GM21576 (cell line): ENCODE results near the gene CELSR3.

Source experiments
- ATAC-seq: cut with Tn5 transposase; IDR thresholded peaks from one replicate; pipeline ENCODE4 v1.9.1; 2021; ENCODE audit warnings: mild to moderate bottlenecking, moderate library complexity; ENCODE audit not compliant: unreplicated experiment

CELSR3 gene

DNA sequence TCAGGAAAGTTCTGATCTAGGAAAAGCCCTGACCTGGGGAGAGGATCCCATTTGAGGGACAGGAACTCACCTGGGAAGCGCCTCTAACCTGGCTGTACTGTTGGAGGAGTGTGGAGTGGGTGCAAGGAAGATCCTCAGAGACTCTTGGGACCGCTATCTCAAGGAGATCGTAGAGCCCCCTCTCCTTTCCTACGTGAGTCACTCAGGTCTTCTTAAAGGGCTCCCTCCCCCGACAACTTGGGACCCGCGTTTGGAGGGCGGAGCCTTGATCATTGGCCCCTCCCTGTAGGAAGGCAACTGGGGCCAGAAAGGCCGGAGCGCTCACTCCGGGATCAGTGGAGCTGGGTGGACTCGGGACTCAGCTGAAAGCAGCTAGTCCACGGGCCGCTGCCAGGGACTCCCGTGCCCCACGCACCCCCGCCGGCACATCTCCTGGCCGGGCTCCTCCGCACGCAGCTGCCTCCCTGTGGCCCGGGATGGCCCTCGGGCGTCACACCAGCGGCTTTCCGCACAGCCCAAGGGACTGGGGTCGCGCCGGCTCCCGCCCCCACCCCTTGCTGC lies 27.9 kb downstream of the CELSR3 start:
- no peak for ATAC-seq

DNA sequence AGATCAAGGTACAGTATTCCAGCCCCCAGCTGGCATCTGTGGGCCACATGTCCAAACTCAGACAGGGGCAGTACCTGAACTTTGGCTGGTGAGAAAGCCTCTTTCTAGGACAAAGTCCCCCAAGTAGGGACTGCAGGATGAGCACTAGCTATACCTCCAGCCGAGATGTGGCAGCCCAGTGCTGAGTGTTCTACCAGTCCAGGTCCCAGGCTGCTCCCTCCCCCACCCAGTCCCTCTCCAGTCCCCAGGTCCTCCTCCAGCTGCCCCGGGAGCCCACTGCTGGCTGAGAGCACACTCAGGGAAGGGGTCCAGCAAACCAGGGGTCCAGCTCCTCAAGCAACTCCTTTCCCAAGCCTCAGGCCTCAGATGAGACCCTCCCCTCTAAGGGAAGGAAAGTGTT lies 28.9 kb downstream of the CELSR3 start:
- no peak for ATAC-seq

DNA sequence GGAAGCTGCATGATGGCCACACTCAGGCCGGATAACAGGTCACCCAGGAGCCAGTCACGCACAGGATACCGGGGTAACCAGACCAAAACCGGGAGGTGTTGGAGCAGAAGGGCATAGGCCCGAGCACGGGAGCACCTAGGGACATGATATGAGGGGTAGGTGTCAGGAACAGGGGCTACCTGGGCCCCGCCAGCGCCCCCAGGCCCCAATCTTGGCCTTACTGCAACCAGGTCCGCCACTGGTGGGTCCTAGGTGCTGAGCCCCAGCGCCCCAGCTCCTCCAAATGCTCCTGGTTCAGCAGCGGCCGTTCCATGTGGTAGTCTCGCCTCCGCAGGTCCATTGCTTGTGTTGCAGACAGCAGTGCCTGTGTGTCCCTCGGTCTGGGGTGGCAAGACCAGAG lies 29.4 kb downstream of the CELSR3 start:
- no peak for ATAC-seq

DNA sequence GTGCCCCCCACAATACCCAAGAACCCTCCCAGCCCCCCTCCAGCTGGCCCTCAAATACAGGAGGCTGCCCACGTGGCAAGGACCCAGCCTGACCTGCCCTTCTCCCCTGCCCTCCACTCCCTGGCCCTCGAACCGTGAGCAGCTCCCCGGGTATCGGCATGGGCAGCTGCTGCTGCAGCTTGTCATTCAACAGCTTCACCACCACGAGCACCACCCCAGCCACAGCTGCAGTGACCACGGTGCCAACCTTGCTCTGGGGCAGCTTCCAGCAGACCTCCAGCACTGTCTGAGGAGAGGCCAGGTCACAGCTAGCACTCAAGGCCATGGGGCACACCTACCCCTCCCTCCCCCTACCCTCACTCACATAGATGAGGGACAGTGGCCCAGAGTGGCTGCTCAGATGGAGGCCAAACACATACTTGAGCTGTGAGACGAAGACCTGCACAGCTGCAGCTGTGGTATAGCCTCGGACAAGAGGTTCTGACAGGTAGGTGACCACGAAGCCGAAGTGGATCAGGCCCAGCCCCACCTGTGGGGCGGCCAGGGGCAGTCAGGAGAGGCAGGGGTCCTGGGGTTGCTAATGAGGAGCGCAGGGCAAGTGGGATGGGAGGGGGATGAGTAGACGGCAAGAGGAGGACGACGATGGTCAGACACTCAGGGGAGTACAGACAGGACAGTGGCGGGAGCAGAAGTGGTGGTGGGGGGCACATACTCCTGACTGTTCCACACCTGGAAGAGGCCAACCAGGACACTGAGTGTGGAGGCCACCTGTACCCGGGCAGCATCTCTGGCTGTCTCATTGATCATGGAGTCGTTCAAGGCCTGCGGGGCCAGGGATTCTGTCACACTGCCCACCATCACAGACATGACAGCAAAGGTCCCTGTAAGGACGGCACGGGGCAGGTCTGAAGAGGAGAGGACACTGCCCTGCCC lies 30.9 kb downstream of the CELSR3 start:
- ATAC-seq: no peak

DNA sequence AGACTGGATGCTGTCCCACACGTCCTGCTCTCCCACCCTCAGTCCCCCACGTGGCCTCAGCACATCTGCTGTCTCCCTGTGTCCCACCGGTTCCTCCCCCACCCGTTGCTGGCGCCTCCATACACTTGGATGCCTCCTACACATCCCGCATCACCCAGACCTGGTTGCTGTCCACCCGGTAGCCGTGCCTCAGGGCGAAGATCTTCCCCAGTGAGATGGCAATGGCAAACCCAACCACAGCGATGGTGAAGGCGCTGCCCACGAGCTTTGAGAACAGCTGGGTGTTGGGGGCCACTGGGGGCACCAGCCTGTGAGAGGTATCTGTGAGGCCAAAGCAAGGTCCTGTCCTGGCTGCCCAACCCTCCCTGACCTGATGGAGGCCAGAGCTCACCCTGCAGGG lies 31.9 kb downstream of the CELSR3 start:
- no peak for ATAC-seq

DNA sequence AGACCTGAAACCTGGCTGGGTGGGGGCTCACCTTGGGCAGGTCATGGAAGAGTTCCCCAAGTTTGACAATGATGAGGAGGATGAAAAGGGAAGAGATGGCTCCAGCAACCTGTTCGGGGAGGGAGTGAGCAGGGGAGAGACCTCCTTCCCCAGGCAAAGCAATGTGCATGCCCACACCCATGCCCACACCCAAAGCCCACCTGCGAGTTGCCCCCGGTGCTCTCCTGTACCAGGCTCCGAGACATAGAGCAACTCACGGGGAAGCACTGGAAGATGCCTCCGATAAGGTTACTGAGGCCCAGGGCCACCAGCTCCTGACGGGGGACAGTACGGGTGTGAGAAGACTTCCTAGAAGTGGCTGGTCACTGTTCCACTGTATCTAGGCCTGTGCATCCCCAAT lies 32.3 kb downstream of the CELSR3 start:
- no peak for ATAC-seq

DNA sequence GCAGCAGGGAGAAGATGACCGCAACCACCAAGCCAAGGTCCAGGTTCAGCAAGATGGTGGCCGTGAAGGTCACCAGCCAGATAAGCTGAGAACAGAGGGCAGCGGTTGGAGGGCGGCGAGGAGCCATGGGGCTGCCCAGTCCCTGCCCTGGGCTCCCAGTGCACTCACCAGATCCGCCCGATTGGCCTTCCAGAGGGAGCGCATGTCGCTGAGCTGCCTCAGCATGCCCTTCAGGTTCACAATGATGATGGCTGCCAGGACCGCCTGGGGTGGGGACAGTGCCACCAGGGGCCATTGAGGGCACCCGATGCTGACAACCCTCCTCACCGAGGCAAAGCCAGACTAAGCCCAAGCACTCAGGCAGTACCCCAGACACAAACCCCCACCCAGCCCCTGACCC lies 32.8 kb downstream of the CELSR3 start:
- ATAC-seq: no peak

DNA sequence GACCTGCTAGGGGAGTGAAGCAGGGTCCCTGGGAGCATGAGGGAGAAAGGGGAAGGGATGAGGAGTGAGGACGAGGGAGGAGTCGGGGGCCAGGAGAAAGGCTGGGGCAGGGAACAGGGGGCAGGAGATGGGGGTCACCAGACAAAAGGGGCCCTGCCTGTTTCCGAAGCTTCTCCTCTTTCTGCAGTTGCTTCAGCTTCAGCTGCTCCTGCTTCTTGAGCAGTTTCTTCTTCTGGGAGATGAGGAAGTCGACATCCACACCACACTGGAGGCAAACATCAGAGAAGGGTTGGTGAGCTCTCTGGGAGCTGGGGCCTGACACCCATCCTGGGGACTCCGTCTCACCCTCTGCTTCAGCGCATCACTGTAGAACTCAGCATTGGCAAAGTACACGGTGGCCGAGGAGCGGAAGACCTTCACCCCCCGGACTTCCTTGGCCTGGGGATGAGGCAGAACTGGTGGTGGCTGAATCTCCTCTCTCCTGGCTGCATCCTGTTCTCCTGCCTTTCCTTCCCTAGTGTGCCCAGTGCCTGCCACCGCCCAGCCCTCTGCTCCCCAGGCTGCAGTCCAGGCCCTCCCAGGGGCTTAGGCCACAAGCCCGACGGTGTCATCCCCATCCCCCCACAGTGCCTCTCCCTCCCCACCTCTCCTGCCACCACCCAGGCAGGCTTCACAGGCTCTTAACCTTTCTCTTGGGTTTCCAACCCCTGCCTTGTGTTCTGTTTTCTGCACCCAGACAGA lies 34.2 kb downstream of the CELSR3 start:
- ATAC-seq: no peak

DNA sequence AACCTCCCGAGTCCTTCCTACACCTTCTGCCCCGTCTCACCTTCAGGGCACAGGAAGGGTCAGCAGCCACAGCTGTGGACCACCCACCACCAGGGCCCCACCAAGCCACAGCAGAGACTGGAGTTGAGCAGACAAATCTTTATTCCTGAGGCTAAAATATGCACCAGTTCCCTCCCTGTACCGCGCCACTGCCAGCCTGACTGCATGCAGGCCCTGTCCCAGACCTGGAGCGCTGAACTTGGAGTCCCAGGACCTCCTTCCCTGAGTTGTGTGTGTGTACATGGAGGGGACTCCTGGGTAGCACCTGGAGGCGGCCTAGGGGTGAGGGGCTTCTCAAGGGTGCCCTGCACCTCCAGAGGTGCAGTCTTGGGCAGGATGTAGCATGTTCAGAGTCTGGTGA lies 37.1 kb downstream of the CELSR3 start:
- no peak for ATAC-seq

DNA sequence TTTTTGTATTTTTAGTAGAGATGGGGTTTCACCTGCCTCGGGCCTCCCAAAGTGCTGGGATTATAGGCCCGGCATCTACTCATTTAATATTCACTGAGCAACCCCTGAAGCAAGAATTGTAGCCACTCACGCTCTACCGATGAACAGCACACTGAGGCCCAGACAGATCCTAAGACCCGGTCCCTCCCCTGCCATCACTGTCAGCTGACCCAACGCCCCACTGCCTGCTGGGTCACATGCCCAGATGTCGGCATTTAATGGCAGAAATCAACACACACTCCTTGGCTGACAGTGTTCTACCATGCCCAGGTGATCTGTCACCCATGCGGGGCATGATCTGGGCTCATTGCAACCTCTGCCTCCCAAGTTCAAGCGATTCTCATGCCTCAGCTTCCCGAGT lies 37.9 kb downstream of the CELSR3 start:
- ATAC-seq: no peak

DNA sequence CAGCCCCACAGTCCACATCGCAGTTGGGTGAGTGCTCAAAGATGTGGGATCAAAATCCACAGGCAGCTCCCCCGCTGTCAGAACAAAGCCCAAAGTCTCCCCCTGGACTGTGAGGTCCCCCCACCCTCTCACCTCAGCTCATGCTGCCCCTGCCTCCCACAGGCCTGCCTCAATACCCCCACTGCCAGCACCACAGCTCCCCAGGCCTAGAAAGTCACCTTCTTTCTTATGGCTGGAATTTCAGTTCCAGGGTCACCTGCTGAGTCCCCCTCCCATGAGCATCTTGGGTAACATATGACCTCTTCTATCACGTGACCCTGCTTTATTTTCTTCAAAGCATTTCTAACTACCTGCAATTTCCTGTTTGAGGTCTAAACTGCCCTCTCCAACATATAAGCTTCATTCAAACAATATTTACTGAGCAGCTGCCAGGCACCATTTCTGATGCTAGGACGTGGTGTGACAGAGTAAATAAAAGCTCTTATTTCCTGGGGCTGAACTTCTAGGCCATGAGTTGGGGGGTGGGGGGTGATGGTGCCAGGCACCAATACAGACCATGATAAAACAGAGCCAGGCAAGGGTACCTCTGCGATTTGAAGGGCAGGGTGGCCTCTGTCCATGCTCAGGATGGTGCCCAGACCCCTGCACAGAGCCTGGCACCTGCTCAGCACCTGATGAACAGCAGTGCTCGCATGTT lies 38.7 kb downstream of the CELSR3 start:
- ATAC-seq: no peak

DNA sequence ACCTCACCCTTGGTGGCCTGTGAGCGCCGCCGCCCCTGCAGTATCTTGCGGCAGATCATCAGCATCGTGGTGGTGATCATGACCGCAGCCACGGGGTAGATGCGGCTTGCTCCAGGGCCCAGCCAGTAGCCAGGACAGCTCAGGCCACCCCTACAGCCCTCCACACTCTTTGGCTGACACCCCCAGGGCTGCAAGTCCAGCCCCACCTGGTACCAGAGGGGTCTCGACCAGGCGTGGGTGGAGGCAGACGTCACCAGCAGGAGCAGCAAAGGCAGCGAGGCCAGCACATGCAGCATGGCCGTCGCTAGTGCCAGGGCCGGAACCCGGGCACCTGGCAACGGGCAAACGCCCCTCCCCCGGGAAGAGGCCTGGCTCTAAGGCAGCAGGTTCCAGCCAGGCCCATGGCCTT lies 41.2 kb downstream of the CELSR3 start, which contains the start of gene TMEM89:
TMEM89 (minus strand) TSS at position 309 of the 409 bp plus-strand sequence; CDS start at position 296, 13 bp downstream.
- no peak for ATAC-seq

DNA sequence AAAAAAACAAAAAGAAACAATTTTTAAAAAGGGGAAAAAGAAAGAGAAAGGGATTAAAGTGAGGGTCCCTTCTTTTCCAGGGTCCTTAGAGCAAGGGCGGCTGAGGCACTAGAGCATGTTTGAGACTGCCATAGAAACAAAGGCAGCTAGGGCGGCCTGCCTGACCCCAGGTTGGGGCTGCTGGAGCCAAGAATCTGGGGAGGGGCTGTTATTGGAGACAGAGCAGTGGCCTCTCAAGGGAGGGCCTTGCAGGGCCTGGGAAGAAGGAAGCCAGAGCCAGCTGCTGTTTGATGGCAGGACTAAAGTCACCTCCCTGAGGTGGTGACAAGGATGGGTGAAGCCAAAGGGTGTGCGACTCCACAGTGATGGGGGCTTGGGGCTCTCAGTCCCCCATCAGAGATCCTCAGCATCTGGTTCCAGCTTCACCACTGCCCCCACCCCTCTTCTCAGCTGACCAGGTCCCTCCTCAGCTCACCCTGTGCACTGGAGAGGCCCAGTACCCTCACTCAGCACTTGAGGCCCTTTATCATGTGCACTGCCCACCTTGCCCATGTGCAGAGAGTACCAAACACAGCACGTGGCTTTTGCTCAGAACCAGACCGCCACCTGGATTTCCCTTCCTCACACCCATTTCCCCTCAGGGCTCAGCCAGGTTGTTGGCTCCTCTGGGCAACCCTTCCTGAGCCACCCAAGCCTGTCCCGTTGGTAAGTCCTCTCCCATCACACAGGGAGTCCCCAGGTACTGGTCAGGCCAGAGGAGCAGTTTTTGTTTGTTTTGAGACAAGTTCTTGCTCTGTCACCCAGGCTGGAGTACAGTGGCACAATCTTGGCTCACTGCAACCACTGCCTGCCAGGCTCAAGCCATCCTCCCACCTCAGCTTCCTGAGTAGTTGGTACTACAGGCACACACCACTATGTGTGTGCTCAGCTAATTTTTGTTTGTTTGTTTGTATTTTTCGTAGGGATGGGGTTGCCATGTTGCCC lies 42.9 kb downstream of the CELSR3 start:
- ATAC-seq: no peak

DNA sequence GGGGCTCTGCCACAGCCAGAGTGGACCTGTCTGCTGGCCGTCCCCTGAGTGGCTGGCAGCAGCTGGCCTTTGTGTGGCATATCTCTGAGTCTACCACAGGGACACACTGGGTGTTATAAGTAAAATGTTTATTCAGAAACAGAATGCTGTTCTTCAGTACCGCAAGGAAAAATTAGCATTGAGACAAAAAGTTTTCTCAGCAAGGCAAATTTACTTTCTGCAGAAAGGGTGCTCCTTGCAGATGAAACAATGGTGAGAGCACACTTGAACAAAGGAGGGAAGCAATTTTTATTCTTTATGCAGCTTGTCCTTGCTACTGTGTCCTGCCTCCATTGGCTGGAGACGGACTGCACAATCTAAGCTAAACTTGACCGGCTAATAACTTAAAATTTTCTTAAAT lies 45.1 kb downstream of the CELSR3 start:
- ATAC-seq: no peak

DNA sequence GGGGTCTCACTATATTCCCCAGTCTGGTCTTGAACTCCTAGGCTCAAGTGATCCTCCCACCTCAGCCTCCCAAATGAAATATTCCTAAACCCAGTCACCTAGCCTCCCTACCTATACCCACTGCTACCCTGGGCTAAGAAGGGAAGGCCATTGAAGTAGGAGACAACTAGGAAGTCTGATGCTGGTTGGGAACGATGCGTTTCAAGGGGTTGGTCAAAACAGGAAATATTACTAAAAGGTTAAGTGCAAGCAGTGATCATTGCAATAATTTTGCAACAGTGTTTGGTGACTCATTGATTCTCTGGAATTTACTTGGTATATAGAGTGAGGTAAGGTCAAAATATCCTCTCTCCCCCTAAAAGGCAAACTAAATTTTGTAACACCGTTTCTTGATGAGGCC lies 48.6 kb downstream of the CELSR3 start:
- no peak for ATAC-seq

DNA sequence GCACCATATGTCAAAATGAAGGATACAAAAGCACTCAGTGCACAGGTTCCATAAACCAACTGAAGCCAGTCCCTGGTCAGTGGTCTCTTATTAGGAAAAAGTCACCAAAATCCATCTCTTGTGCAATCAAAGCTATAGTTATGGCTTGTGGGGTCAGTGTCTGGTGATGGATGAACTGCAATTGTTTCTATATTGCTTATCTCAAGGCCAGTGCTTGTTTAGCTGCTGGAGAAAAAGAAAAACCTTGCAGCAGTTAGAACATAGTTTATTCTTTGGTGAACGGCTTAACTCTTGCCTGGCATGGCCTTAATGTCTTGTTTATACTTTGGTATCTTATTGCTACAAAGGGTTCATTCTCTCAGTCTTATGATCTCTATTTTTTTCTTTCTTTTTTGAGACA lies 50.4 kb downstream of the CELSR3 start:
- ATAC-seq: no peak

DNA sequence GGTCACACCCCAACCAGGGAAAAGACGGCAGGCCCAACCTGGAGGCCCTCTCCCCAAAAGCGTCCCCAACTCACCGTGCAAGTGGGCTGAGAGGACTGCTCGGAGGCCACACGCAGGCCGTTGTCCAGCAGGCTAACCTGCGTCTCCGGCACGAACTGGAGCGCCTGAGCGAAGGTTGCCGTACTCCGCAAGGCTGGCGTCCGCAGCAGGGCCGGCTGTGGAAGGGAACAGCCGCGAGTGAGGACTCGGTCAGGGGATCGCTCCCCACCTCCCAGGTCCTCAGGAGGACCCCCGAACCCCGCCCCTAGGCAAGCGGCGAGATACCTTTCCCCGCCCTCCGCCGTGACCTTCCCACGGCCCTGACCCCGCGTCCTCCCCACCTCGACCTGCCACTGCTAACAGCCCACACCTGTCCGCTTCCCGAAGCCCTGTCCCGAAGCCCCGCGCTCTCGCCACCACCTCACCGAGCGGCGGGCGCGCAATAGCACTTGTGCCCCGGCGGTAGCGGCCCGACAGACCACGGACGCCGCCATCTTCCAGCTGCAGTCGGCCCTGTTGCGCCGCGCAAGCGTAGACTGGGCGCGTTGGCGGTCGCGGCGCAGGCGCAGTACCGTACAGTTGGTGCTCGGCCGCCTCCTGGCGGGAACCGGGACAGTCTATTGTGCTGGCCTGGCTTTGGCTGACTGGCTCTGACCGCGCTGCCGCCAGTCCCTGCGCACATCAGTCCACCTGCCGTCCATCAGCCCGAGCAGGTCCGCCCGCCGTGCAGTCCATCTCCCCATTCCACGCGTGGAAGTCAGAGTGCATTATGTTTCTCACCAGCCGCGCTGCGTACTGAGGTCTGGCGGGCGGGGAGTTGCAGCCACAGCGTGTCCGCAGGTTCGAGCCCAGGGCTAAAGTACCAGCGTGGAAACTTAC lies 53.3 kb downstream of the CELSR3 start, which contains the start of gene UQCRC1:
UQCRC1 (minus strand) TSS at position 559 of the 918 bp plus-strand sequence; CDS start at position 533, 26 bp downstream.
- ATAC-seq: peak; percentile 97

DNA sequence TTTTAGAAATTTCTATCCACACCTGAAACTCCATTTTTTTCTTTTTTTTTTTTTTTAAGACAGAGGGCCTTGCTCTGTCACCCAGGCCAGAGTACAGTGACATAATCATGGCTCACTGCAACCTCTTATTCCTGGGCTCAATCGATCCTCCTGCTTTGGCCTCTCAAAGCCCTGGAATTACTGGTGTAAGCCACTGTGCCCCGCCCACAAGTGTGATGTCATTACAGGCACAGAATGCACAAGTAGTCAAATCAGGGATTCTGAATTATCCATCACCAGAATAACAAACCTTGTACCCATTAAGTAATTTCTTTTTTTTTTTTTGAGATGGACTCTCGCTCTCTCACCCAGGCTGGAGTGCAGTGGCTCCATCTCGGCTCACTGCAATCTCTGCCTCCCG lies 55.2 kb downstream of the CELSR3 start:
- no peak for ATAC-seq

DNA sequence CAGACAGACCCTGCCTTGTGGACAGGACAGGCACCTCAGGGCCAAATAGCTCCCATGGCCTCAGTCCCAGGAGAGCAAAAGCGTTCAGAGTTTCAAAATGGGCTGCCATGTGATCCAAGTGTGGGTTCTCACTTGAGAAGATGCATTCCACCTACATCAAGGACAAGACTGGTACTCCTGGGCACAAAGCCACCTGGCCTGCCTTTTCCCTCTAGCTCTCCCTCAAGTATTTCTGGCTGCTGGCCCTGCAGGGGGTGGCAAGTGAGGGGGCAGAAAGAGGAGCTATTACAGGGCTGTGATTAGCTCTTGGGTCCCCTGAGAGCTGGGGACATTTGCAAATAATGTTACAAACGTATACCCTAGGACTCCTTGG lies 61.1 kb downstream of the CELSR3 start:
- ATAC-seq: no peak
